ENCODE data around the gene KIAA0825.

Gene KIAA0825

DNA sequence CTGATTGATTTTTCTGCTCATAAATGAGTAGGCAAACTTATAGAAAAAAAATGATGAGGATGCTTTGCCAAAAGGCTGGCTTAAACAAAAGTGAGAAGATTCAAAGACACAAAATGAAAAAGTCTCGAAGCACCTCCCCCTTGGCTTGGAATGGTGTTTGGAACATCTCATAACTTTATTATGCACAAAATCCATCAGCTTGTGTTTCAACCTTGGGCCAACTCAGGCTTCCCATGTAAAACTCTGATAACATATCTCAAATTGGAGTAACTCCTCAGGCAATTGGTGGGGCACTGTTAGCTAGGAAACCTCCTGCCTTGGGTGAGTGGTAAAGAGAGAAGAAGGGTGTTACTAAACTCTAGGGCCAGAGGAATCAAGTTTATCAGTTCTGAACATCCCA is 176.3 kb downstream of the KIAA0825 start:
- DNase-seq (ENCODE audit: extremely low read depth in 1 of 2, low read depth in 1 of 2) = no peak

DNA sequence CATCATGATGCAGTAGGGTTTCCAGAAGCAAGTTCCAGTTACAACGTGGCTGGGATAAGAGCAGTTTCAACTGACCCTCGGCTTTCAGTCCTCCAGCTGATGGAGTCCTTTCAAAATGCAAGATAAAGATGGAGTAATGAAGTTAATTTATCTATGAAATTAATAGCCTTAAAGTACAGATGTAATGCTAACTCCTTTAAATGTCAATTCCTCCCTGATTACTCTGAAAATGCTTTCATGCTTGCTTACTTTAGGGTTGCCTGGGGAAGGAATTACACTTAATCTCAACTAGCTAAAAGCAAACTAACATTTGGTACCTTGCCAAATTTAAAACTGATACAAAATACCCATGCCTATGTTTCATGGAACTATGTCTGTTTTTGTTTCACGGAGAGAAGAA is 178.4 kb downstream of the KIAA0825 start:
- no peak for DNase-seq (ENCODE audit: extremely low read depth in 1 of 2, low read depth in 1 of 2)

DNA sequence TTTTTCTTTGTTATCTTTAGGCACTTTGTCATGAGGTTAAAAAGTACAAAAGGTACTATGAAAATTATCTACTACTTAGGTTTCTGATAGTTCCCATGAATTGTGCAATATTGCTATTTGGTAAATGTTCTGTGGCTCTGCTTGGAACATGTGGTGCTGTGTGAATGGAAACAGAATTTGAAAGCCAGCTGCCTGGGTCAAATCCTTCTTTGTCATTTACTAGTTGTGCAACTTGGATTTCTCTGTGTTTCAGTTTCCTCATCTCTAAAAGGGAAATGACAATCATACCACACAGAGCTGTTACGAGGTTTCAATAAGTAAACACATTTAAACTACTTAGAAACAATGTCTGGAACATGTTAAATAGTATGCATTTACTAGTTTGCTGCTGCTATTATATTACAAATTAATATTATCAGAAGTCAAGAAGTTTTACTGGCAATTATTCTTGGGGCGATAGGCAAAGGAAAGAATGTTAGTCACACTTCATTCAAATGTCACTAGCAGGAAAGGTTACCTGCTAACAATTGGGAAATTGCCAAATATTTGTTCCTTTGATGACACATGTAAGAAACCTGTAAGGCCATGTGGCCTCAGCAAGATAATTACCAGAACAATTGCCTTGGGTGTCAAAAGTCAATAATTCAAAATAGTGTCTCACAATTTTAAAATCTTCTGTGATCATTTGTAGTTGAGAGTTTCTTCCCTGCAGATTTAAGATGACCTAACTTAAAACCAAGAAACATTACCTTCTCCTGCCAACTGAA is 184.8 kb downstream of the KIAA0825 start:
- no peak for DNase-seq (ENCODE audit: extremely low read depth in 1 of 2, low read depth in 1 of 2)

DNA sequence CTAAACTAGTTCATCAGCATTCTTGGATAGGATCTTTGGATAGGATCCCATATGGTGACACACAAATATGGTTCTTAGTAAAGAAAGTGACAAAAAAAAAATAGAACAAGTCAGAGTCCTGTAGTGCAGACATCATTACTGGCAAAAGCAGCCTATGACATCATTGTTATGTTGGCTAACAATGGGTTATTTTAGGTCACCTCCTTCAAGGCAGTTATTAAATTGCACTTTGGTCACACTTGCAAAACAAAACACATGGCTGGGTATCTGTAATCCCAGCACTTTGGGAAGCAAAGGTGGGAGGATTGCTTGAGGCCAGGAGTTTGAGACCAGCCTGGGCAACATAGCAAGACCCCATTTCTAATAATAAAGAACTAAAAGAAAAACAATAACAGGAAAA is 185.9 kb downstream of the KIAA0825 start:
- no peak for DNase-seq (ENCODE audit: extremely low read depth in 1 of 2, low read depth in 1 of 2)

DNA sequence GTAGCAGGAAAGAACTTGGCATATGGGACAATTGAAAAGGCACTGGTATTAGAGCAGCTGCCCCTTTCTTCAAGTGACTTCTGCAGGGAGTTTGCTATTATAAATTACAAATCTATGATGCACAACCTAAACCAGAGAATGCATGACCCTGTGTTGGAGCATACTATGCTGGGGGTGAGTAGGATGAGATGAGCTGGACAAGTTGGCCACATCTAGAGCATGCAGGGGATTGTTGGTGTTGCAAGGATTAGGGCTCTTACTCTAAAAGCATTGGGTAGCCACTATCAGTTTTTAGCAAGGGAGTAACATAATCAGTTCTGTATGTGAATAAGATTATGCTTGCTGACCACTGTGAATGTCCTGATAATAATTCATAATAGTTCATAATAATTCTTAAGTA is 186.7 kb downstream of the KIAA0825 start:
- DNase-seq (ENCODE audit: extremely low read depth in 1 of 2, low read depth in 1 of 2) = no peak

DNA sequence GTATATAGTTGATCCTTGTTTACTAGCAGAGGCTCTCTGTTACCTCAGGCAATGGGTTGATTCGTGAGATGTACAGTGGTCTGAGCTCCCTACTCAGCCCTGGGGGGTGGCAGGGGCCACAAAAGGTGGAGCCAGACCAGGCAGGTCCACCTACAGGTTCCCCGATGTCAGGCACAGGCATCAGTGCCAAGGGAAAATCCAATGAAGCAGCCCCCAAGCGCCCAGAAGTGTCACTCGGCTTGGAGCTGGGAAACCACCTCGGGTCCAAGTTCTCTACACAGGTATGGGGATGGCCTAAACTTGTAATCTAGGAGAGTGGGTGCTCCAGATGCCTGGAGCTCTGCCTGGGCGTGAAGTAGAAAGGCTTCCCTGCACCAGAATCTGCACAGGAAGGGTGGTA is 188.8 kb downstream of the KIAA0825 start:
- no peak for DNase-seq (ENCODE audit: extremely low read depth in 1 of 2, low read depth in 1 of 2)

DNA sequence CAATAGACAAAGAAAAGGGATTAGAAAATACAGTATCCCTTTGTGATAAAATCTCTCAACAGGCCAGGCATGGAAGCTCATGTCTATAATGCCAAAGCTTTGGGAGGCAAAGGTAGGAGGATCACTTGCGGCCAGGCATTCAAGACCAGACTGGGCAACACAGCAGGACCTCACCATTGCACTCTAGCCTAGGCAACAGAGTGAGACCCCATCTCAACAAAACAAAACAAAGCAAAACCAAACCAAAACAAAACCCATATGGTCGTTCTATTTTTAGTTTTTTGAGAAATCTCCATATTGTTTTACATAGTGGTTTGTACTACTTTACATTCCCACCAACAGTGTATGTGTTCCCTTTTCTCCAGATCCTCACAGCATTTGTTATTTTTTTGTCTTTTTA is 193.0 kb downstream of the KIAA0825 start:
- no peak for DNase-seq (ENCODE audit: extremely low read depth in 1 of 2, low read depth in 1 of 2)

DNA sequence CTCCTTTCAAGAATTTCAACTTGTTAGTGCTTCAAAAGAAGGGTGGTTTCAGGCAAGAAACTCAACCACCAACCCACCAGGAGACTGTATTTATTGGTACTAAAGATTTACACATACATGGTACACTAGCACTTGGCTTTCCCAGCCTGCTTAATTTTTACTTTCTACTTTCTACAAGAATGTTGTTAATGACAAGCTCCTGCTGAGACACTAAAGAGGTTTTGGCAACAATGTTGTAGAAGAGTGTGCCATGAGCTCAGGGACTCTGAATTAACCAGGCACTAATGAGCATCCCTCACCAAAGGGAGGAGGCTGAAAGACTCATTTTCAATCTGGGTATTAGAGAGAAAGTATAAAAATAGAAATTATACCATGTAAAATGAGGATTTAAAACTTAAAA is 195.0 kb downstream of the KIAA0825 start:
- DNase-seq (ENCODE audit: extremely low read depth in 1 of 2, low read depth in 1 of 2) = no peak

DNA sequence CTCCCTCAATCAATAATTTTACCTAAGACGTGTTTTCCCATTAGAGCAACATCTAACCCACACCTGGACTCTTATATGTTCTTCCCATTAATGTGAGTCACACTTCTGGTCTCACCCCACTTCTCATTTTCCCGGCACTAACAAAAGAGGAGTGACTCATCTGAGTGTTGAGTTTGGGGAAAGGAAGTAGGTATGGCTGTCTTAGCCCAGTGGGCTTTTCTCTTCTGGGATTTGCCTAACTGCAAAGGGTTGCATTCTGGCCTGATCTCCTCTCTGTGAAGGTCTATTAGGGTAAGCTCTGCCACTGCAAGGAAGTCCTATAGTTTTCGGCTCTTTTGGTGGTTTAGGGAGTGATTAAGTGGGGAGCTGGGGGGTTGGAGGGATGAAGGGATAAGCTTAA is 195.6 kb downstream of the KIAA0825 start:
- DNase-seq (ENCODE audit: extremely low read depth in 1 of 2, low read depth in 1 of 2) = no peak

DNA sequence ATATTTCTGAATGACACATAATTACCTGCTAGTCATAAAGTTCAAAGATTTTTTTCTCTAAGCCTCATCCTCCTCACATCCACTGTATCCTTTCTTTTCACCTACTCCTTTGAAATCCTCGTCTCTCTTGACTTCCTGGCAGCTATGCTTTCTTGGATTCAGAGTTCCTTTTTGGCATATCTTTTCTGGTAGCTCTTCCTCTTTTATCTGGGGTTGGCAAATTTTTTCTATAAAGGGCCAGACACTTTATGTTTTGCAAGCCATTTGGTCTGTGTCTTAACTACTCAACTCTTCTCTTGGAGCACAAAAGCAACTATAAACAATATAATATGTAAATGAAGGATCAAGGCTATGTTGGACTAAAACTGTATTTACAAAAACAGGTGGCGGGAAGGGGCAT is 197.5 kb downstream of the KIAA0825 start:
- DNase-seq (ENCODE audit: extremely low read depth in 1 of 2, low read depth in 1 of 2) = no peak

DNA sequence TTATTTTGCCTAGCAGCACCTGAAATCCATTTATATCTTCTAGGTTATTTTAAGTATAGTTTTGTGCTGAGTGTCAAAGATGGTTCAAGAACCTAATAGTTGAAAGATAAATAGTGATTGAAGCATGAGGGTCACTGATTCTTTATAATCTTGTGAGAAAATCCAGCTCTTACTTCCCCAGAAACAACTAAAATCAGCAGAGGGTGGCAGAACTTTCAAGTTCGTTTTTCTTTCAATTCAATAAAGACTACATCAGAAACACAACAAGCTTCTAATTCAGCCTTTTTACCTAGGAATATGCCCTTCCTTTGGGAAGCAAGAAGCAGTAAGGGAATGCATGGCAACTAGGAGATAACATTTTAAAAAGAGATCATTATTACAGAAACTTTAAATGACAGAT is 202.6 kb downstream of the KIAA0825 start:
- DNase-seq (ENCODE audit: extremely low read depth in 1 of 2, low read depth in 1 of 2) = no peak

DNA sequence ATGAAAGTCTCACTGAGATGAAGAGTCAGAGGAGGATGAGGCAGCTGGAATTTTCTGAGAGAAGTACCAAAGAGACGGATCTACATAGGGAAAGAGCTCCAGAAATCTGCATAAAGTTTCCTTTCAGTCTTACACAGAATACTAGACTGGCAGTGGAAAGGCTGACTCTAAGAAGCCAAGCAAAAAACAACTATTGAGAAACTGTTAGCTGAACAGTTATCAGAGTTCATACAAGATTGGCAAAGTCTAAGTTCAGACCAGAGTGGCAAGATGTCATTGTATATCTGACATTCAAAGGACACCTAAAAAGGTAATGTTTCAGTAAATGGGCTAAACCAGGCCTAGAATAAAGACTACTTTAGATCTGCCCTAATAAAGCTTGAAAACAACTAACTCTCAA is 209.0 kb downstream of the KIAA0825 start:
- DNase-seq (ENCODE audit: extremely low read depth in 1 of 2, low read depth in 1 of 2) = no peak

DNA sequence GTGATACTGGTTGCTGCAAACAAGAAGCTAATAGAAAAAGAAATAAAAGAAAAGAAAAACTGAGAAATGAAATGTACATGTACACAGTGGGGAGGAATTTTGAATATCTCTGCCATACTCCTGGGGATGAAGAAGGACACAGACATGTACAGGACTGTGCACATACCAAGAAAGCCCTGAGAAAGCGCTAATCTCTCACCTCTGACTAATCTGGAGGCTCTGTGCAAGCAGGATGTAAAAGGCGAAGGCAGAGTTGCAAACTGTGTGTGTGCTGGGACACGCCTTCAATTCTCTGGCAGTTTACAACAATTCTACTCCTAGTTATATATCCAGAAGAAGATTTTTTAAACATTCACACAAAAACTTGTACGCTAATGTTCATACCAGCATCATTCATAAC is 211.4 kb downstream of the KIAA0825 start:
- DNase-seq (ENCODE audit: extremely low read depth in 1 of 2, low read depth in 1 of 2) = no peak

DNA sequence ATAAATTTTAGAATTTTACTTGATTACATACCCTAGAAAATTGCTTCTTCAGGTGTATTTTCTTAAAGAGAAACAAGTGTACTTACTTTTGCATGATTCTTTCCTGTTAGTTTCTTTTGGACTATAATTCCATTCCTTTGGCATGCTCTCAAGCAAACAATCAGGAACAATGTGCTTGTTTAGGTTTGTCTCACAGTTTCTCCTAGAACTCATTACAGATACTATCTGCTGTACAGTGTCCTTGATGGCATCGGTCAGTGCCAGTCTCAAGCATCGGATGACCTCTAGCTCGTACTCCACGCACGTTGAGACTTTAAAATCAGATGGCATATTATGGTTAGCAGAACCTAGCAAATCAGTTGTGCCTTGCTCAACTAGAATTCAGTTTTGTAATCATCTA is 214.9 kb downstream of the KIAA0825 start:
- DNase-seq (ENCODE audit: extremely low read depth in 1 of 2, low read depth in 1 of 2) = no peak

DNA sequence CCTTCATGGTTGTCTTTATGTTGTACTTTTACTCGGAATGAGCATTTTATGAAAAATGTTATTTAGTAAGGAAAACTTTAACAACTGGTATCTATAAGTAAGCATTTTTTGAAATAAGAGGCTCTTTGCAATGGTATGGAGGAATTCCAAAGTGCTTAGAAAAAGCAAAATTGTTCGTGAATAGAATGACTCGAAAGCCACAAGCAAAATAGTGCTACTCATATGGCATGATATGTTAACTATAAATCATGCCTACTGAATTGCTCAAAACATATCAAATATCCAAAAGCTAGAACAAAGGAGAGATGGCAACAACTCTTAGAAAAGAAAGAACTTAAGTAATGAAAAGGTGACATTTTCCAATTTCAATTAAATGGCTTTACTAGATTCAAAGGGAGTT is 216.3 kb downstream of the KIAA0825 start:
- no peak for DNase-seq (ENCODE audit: extremely low read depth in 1 of 2, low read depth in 1 of 2)

DNA sequence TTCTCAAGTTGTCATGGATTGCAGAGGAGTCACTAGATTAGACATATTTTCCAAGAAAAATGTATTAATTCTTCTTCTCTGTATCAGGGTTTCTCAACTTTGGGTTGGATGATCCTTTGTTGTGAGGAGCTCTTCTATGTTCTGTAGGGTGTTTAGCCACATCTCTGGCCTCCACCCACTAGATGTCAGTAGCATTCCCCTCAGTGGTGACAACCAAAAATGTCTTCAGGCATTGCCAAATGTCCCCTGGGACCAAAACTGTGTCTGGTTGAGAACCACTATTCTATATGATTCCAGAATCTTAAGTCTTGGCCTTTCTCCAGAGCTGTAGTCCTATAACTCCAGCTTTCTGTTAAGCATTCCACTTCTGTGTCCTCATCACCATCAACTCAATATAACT is 220.9 kb downstream of the KIAA0825 start:
- no peak for DNase-seq (ENCODE audit: extremely low read depth in 1 of 2, low read depth in 1 of 2)

DNA sequence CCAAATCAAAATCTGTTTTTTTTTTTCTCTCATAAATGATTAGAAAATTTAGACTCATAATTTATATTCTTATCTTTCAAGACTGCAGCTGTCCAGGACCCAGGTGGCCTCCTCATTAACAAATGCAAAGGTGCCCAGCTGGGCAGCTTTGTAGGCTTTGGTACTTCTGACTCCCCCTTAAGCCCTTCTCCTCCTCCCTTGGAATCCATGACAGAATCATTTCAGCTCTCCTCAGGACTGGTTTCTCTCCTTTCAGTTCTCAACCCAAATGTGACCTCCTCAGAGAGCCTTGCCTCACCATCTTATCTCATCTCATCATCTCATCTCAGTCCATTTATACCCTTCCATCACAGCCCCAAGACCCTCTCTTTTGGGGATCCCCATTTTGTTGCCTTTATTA is 221.7 kb downstream of the KIAA0825 start:
- no peak for DNase-seq (ENCODE audit: extremely low read depth in 1 of 2, low read depth in 1 of 2)

DNA sequence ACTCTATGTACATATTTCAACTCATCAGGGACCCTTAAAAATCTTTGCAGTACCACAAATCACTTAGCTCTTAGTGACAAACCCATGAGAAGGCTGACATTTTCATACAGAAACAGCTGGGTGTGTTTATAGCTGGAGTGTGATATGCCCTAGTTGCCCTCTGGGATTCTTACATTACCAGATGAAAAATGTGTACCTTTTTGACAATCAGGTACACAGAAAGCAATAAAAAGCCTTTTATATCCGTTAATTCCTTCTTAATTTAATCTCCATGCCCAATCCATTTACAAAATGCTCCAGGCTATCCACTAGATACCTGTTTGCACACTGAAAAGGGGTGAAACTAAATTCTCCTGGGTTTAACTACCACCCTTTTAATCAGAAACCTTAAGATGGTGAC is 222.9 kb downstream of the KIAA0825 start:
- DNase-seq (ENCODE audit: extremely low read depth in 1 of 2, low read depth in 1 of 2) = no peak

DNA sequence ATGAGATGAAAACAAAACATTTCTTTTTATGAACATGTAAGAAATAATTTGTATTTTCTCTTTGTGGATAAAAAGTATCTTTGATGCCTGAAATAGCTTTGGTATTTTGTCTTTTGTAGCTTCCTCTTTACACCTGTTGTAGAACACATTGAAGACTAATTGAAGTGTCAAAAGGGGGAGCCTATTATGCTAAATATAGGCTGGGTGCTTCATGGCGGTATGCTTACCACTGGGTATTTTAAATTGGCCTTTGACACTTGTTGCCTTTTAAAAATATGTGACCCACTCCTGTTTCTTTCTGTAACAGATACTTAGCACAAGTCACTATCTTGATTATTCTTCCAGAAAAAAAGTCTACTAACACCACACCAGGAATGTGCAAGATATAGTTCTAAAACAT is 226.4 kb downstream of the KIAA0825 start:
- DNase-seq (ENCODE audit: extremely low read depth in 1 of 2, low read depth in 1 of 2) = no peak

DNA sequence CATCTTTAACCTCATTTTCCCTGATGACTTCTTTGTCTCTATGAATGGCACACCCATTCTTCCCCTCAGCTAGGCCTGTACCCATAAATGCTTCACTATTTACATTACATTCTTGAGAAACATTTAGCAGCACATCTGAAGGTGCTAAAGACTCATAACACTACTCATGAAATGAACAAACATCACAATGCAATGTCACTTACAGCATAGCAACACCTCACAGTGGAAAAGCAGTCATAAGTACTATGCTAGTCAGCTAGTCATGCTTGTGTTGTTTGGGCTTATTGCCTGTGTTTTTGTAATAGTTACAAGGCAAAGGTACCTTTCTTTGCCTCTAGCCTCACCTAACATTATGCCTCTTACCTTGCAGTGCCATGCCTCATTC is 228.9 kb downstream of the KIAA0825 start:
- no peak for DNase-seq (ENCODE audit: extremely low read depth in 1 of 2, low read depth in 1 of 2)

DNA sequence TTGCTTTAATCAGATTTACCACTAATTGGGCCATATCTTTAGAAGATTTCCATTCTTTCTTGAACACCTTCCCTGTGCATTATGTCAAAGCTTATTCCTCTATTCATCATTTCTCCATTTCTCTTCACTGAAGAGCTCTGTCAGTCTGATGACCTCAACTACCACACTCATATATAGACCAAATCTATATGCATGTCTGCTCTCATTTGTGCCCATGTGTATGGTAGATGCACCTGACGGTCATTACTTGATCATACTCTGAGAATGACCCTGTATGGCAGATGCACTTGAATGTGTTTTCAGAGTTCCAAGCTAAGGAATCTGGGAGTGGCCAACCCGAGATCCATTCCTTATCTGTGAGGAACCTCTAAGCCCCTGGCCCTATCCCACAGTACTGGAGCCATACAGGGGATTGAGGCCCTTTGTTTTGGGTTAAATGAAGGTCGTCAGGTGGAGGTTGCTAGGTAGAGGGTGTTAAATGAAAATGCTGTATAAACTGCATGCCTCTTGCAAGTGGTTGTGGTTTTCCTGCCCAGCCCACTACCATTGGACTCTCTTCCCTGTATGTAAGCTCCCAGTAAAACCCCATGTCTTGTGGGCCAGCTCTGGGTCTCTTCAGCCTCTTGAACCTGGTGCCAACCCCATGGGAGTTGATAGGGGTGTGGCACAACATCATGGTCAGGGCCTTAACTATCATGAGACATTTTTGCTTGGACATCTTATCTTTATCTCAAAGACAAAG is 229.5 kb downstream of the KIAA0825 start:
- no peak for DNase-seq (ENCODE audit: extremely low read depth in 1 of 2, low read depth in 1 of 2)

DNA sequence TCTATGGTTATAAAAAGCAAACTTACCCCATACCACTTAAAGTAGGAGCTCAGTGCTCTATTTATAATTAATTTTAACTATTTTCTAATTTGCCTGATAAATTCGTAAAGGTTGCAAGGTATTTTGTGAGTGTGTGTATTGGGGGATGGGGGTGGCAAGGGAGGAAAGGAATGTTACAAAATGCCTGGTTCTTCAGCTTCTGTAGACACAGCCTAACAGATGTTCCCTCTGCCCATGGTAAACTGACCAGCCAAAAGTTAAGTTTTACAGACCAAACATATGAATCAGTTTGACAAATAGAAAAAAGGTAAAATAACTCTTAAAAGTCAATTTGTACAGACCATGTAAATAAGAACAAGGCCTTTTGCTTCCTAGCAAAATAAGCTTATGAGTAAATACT is 232.6 kb downstream of the KIAA0825 start:
- DNase-seq (ENCODE audit: extremely low read depth in 1 of 2, low read depth in 1 of 2) = no peak

DNA sequence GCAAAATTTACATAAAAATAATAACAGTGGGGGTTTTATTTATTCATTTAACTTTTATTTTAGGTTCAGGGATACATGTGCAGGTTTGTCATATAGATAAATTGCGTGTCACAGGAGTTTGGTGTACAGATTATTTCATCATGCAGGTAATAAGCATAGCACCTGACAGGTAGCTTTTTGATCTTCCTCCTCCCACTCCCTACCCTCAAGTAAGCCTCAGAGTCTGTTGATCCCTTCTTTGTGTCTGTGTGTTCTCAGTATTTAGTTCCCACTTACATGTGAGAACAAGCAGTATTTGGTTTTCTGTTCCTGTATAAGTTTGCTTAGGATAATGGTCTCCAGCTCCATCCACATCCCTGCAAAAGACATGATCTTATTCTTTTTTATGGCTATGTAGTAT is 240.3 kb downstream of the KIAA0825 start:
- DNase-seq (ENCODE audit: extremely low read depth in 1 of 2, low read depth in 1 of 2) = no peak
